Activated CD8-positive, alpha-beta T cell treated with anti-CD3 and anti-CD28 coated beads, Interleukin-2, amount 10 ng/mL, durations not matched to agents 7 days and 5 days (primary cell): ENCODE results near the gene ST6GAL2. TPM values are rescaled to one million over a fixed set of nuclear protein-coding genes. Genes with fewer than 3 reads are reported as not detected.

Experiments used
- ATAC-seq: fragments of 150-1000 bp; cut with Tn5 transposase; one replicate; pipeline ENCODE4 v1.10.0; 2021; ENCODE audit warnings: moderate library complexity
- CTCF ChIA-PET: fragments of 350-600 bp; sonication (Branson Sonifier 250); formaldehyde crosslinking; loops from one replicate; lab custom pipeline; 2021; ENCODE audit warnings: antibody characterized with exemption; lab: Charles Lee
- POLR2A ChIA-PET: fragments of 350-600 bp; sonication (Branson Sonifier 250); formaldehyde crosslinking; loops from one replicate; lab custom pipeline; 2021; ENCODE audit warnings: antibody characterized with exemption; lab: Charles Lee
- DNase-seq: peaks from one replicate; pipeline ENCODE4 v3.0.0-alpha.2; 2020
- H3K27ac Mint-ChIP-seq: one replicate; pipeline ENCODE4 v1.8.0; 2021; ENCODE audit warnings: mild to moderate bottlenecking, mixed read lengths
- H3K27me3 Mint-ChIP-seq: one replicate; pipeline ENCODE4 v1.8.0; 2021; ENCODE audit warnings: low read depth, mixed read lengths
- H3K36me3 Mint-ChIP-seq: one replicate; pipeline ENCODE4 v1.8.0; 2021; ENCODE audit warnings: low read depth, mixed read lengths
- H3K4me1 Mint-ChIP-seq: one replicate; pipeline ENCODE4 v1.8.0; 2021; ENCODE audit warnings: low read depth, mixed read lengths
- H3K4me3 Mint-ChIP-seq: one replicate; pipeline ENCODE4 v1.8.0; 2021; ENCODE audit warnings: mild to moderate bottlenecking, mixed read lengths
- H3K9me3 Mint-ChIP-seq: one replicate; pipeline ENCODE4 v1.8.0; 2022; ENCODE audit warnings: mixed read lengths; ENCODE audit not compliant: insufficient read depth
- total RNA-seq, 2 experiments: library from RNA; stranded (reverse); gene quantifications; one replicate each; pipeline ENCODE4 v1.2.3, GENCODE V29; 2021

The ST6GAL2 gene
- total RNA-seq, 2 experiments from 2014 or later: not detected

- H3K4me3 Mint-ChIP-seq: no peak overlapping the region
- no peaks in the 10 kb centered on the region for H3K4me1 Mint-ChIP-seq
- no peaks in the 10 kb centered on the region for H3K36me3 Mint-ChIP-seq
- no peak overlapping the region for H3K27ac Mint-ChIP-seq
- ChIA-PET POLR2A (no interaction called here), CTCF (no interaction called here)
- H3K27me3 Mint-ChIP-seq: no peaks in the 10 kb centered on the region
- ATAC-seq (no peak), DNase-seq (no peak)
- no peaks in the 10 kb centered on the region for H3K9me3 Mint-ChIP-seq
Observed at GRCh38 chr2:106805716-106806115, 80.3 kb downstream of the ST6GAL2 start.

- DNase-seq: no peak
- Mint-ChIP-seq H3K36me3 (no peaks in the 10 kb centered on the region), H3K27ac (no peak overlapping the region), H3K4me3 (no peak overlapping the region), H3K27me3 (no peaks in the 10 kb centered on the region), H3K4me1 (no peaks in the 10 kb centered on the region), H3K9me3 (no peaks in the 10 kb centered on the region)
- ChIA-PET CTCF (no interaction called here), POLR2A (no interaction called here)
- ATAC-seq: no peak
Observed at GRCh38 chr2:106804161-106804560, 81.8 kb downstream of the ST6GAL2 start.

GRCh38 chr2:106800976-106801655 lies 84.9 kb downstream of the ST6GAL2 start:
- no peaks in the 10 kb centered on the region for H3K4me1 Mint-ChIP-seq
- DNase-seq: no peak
- POLR2A ChIA-PET: no interaction called here
- no peak overlapping the region for H3K4me3 Mint-ChIP-seq
- H3K9me3 Mint-ChIP-seq: no peaks in the 10 kb centered on the region
- no peak for ATAC-seq
- H3K27me3 Mint-ChIP-seq: no peaks in the 10 kb centered on the region
- no peaks in the 10 kb centered on the region for H3K36me3 Mint-ChIP-seq
- CTCF ChIA-PET: no interaction called here
- H3K27ac Mint-ChIP-seq: no peak overlapping the region

- DNase-seq: no peak
- Mint-ChIP-seq H3K27me3 (no peaks in the 10 kb centered on the region), H3K9me3 (no peaks in the 10 kb centered on the region), H3K4me3 (no peak overlapping the region), H3K36me3 (no peaks in the 10 kb centered on the region), H3K27ac (no peak overlapping the region), H3K4me1 (no peaks in the 10 kb centered on the region)
- CTCF ChIA-PET: no interaction called here
- POLR2A ChIA-PET: no interaction called here
- ATAC-seq: no peak
Observed at GRCh38 chr2:106800180-106800579, 85.8 kb downstream of the ST6GAL2 start.

- no peak overlapping the region for H3K4me3 Mint-ChIP-seq
- no peaks in the 10 kb centered on the region for H3K9me3 Mint-ChIP-seq
- no peak overlapping the region for H3K27ac Mint-ChIP-seq
- no peaks in the 10 kb centered on the region for H3K36me3 Mint-ChIP-seq
- no peak for DNase-seq
- ChIA-PET POLR2A (no interaction called here), CTCF (no interaction called here)
- H3K27me3 Mint-ChIP-seq: no peaks in the 10 kb centered on the region
- H3K4me1 Mint-ChIP-seq: no peaks in the 10 kb centered on the region
- no peak for ATAC-seq
Observed at GRCh38 chr2:106798826-106799552, 87.0 kb downstream of the ST6GAL2 start.

- ChIA-PET POLR2A (no interaction called here), CTCF (no interaction called here)
- H3K27ac Mint-ChIP-seq: no peak overlapping the region
- no peaks in the 10 kb centered on the region for H3K27me3 Mint-ChIP-seq
- no peaks in the 10 kb centered on the region for H3K36me3 Mint-ChIP-seq
- ATAC-seq (no peak), DNase-seq (no peak)
- H3K9me3 Mint-ChIP-seq: no peaks in the 10 kb centered on the region
- H3K4me1 Mint-ChIP-seq: no peaks in the 10 kb centered on the region
- no peak overlapping the region for H3K4me3 Mint-ChIP-seq
Observed at GRCh38 chr2:106797494-106797893, 88.5 kb downstream of the ST6GAL2 start.

GRCh38 chr2:106792671-106793070 lies 93.3 kb downstream of the ST6GAL2 start:
- Mint-ChIP-seq H3K27ac (no peak overlapping the region), H3K4me1 (no peaks in the 10 kb centered on the region), H3K9me3 (peaks cover 5% of the 10 kb centered on the region), H3K4me3 (no peak overlapping the region), H3K36me3 (no peaks in the 10 kb centered on the region), H3K27me3 (no peaks in the 10 kb centered on the region)
- CTCF ChIA-PET: no interaction called here
- DNase-seq (no peak), ATAC-seq (no peak)
- POLR2A ChIA-PET: no interaction called here

GRCh38 chr2:106789185-106789584 lies 96.8 kb downstream of the ST6GAL2 start:
- no peak overlapping the region for H3K4me3 Mint-ChIP-seq
- H3K27me3 Mint-ChIP-seq: no peaks in the 10 kb centered on the region
- no peaks in the 10 kb centered on the region for H3K4me1 Mint-ChIP-seq

GRCh38 chr2:106782681-106783080 lies 103.3 kb downstream of the ST6GAL2 start:
- no peaks in the 10 kb centered on the region for H3K9me3 Mint-ChIP-seq
- DNase-seq (no peak), ATAC-seq (no peak)
- H3K4me1 Mint-ChIP-seq: no peaks in the 10 kb centered on the region
- no peak overlapping the region for H3K4me3 Mint-ChIP-seq
- H3K27me3 Mint-ChIP-seq: no peaks in the 10 kb centered on the region
- ChIA-PET POLR2A (no interaction called here), CTCF (no interaction called here)
- no peaks in the 10 kb centered on the region for H3K36me3 Mint-ChIP-seq
- H3K27ac Mint-ChIP-seq: no peak overlapping the region

More at GRCh38 chr2:106789185-106789584, 96.8 kb downstream of the ST6GAL2 start:
- H3K27ac Mint-ChIP-seq: no peak overlapping the region
- ChIA-PET CTCF (no interaction called here), POLR2A (no interaction called here)
- ATAC-seq: no peak
- peaks cover 5% of the 10 kb centered on the region for H3K9me3 Mint-ChIP-seq
- H3K36me3 Mint-ChIP-seq: no peaks in the 10 kb centered on the region
- no peak for DNase-seq

- Mint-ChIP-seq H3K4me3 (no peak overlapping the region), H3K27ac (no peak overlapping the region), H3K27me3 (no peaks in the 10 kb centered on the region), H3K36me3 (no peaks in the 10 kb centered on the region), H3K9me3 (no peaks in the 10 kb centered on the region), H3K4me1 (no peaks in the 10 kb centered on the region)
- ATAC-seq (no peak), DNase-seq (no peak)
- CTCF ChIA-PET: no interaction called here
- POLR2A ChIA-PET: no interaction called here
Observed at GRCh38 chr2:106781196-106781595, 104.8 kb downstream of the ST6GAL2 start.

GRCh38 chr2:106771811-106772210 lies 114.2 kb downstream of the ST6GAL2 start:
- Mint-ChIP-seq H3K9me3 (no peaks in the 10 kb centered on the region), H3K27ac (no peak overlapping the region), H3K4me1 (no peaks in the 10 kb centered on the region), H3K4me3 (no peak overlapping the region), H3K36me3 (no peaks in the 10 kb centered on the region), H3K27me3 (no peaks in the 10 kb centered on the region)
- ATAC-seq (no peak), DNase-seq (no peak)
- ChIA-PET POLR2A (no interaction called here), CTCF (no interaction called here)

- H3K36me3 Mint-ChIP-seq: no peaks in the 10 kb centered on the region
- no peaks in the 10 kb centered on the region for H3K9me3 Mint-ChIP-seq
- ATAC-seq (no peak), DNase-seq (no peak)
- H3K27ac Mint-ChIP-seq: no peak overlapping the region
- no peaks in the 10 kb centered on the region for H3K27me3 Mint-ChIP-seq
- ChIA-PET CTCF (no interaction called here), POLR2A (no interaction called here)
- H3K4me1 Mint-ChIP-seq: no peaks in the 10 kb centered on the region
- H3K4me3 Mint-ChIP-seq: no peak overlapping the region
Observed at GRCh38 chr2:106770986-106771385, 115.0 kb downstream of the ST6GAL2 start.
